ENCODE data around the gene ZMYND15. TPM values are rescaled to one million over a fixed set of nuclear protein-coding genes. Genes with fewer than 3 reads are reported as not detected.

ZMYND15 gene
- polyA plus RNA-seq, 3 donors from 2014 or later, result not detected

DNA sequence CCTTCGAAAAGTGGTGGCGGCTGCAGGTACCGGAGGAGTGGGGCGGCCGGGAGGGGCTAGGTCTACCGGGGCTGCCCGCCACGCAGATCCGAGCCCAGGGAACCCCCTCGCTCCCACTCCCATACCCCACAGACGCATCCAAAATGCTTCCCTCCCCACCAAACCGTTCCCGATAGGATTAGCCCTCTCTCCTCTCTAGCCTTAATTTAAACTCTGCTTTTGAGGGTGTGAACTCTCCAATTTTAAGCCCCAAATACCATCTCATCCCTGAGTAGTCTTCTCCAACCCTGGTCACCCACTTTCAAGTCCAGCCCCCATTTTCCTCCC is 355 bp downstream of the ZMYND15 start:
- DNase-seq, result no peak
- Mint-ChIP-seq H3K27ac (peak overlapping the region in 3 of 6 donors; percentile 53 to 73 (median 69)), H3K4me1 (peaks cover 16 to 17% of the 10 kb centered on the region in 2 donors), H3K36me3 (no peaks in the 10 kb centered on the region), H3K4me3 (peak overlapping the region; percentile 85 to 89 (median 86)), H3K9me3 (no peaks in the 10 kb centered on the region), H3K27me3 (ENCODE audit: low read depth in 3 of 3) (peaks cover 14 to 18% (median 16%) of the 10 kb centered on the region in 3 donors)

DNA sequence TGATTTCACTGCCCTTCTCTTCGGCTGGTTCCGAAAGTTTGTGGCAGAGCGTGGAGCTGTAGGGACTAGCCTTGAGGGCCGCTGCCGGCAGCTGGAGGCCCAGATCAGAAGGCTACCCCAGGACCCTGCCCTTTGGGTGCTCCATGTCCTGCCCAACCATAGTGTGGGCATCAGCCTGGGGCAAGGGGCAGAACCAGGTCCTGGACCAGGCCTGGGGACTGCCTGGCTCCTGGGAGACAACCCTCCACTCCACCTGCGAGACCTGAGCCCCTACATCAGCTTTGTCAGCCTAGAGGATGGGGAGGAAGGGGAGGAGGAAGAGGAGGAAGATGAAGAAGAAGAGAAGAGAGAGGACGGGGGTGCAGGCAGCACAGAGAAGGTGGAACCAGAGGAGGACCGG is 951 bp downstream of the ZMYND15 start:
- no peaks in the 10 kb centered on the region for H3K9me3 Mint-ChIP-seq
- H3K4me3 Mint-ChIP-seq, result peak overlapping the region; percentile 85 to 89 (median 86)
- H3K4me1 Mint-ChIP-seq, result peaks cover 16 to 17% of the 10 kb centered on the region in 2 donors
- no peak for DNase-seq
- peak overlapping the region in 2 of 6 donors; percentile 53 to 69 for H3K27ac Mint-ChIP-seq
- H3K27me3 Mint-ChIP-seq (ENCODE audit: low read depth in 3 of 3), result peaks cover 15 to 18% (median 16%) of the 10 kb centered on the region in 3 donors
- H3K36me3 Mint-ChIP-seq, result no peaks in the 10 kb centered on the region

DNA sequence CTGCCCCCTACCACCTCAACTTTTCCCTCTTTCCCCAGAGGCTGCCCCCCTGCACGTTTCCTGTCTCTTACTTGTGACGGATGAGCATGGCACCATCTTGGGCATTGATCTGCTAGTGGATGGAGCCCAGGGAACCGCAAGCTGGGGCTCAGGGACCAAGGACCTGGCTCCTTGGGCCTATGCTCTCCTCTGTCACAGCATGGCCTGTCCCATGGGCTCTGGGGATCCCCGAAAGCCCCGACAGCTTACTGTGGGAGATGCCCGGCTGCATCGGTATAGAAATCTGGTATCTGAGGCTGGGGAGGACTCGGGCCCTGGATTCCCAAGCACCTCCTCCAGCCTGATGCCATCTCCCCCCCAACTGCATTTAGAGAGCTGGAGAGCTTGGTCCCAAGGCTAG is 1.9 kb downstream of the ZMYND15 start:
- no peak overlapping the region for H3K27ac Mint-ChIP-seq
- no peaks in the 10 kb centered on the region for H3K9me3 Mint-ChIP-seq
- H3K27me3 Mint-ChIP-seq (ENCODE audit: low read depth in 3 of 3), result peaks cover 15 to 19% (median 16%) of the 10 kb centered on the region in 3 donors
- peaks cover 16 to 17% of the 10 kb centered on the region in 2 donors for H3K4me1 Mint-ChIP-seq
- no peak for DNase-seq
- H3K36me3 Mint-ChIP-seq, result no peaks in the 10 kb centered on the region
- H3K4me3 Mint-ChIP-seq, result peak overlapping the region; percentile 44 to 61 (median 54)

DNA sequence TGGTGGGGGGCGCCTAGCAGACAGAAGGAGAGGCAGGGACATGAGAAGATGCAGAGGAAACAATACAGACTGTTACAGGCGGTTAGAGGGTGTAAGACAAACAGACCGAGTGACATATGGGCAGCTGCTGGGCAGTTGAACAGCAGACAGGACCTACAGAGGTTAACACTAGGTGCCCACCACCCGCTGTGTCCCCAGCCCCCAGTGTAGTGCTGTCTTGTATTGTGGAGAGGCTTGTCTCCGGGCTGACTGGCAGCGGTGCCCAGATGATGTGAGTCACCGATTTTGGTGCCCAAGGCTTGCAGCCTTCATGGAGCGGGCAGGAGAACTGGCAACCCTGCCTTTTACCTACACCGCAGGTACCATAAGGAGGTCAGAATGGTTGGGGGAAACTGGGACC is 2.5 kb downstream of the ZMYND15 start:
- Mint-ChIP-seq H3K27me3 (ENCODE audit: low read depth in 3 of 3) (peaks cover 13 to 21% (median 18%) of the 10 kb centered on the region in 3 donors), H3K9me3 (no peaks in the 10 kb centered on the region), H3K27ac (no peak overlapping the region), H3K4me1 (peaks cover 16 to 17% of the 10 kb centered on the region in 2 donors), H3K4me3 (no peak overlapping the region), H3K36me3 (no peaks in the 10 kb centered on the region)
- DNase-seq, result no peak

DNA sequence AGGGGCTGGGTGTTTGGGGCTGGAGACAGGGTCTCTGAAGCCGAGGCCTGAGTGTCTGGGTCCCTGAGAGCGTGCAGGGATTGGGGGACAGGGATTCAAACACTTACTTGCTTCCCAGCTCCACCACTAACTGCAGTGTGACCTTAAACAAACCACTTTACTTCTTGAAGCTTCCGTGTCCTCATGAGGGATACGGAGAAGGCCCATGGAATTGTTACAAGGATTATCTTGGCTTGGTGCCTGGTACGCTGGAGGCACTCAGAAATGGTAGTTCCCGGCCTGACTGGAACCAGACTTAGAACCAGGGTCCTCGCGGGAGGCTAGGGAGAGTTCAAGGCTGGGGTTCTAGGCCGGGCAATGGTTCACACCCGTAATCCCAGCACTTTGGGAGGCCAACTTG is 3.0 kb downstream of the ZMYND15 start:
- DNase-seq, result no peak
- Mint-ChIP-seq H3K4me3 (no peak overlapping the region), H3K27ac (no peak overlapping the region), H3K36me3 (no peaks in the 10 kb centered on the region), H3K9me3 (no peaks in the 10 kb centered on the region), H3K4me1 (peaks cover 16 to 18% of the 10 kb centered on the region in 2 donors), H3K27me3 (ENCODE audit: low read depth in 3 of 3) (peaks cover 12 to 23% (median 18%) of the 10 kb centered on the region in 3 donors)

DNA sequence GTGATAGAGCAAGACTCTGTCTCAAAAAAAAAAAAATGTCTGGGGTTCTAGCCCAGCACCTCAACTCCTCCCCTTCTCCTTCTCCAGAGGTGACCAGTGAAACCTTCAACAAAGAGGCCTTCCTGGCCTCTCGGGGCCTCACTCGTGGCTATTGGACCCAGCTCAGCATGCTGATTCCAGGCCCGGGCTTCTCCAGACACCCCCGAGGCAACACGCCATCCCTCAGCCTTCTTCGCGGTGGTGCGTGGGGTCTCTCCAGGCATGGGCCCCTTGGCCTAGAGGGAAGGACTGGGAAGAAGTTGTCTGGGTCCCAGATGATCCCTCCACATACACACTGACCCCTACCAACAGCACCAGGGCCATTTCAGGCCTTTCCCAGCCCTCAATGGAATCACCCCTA is 3.6 kb downstream of the ZMYND15 start:
- DNase-seq, result no peak
- H3K9me3 Mint-ChIP-seq, result no peaks in the 10 kb centered on the region
- H3K27me3 Mint-ChIP-seq (ENCODE audit: low read depth in 3 of 3), result peaks cover 12 to 20% (median 18%) of the 10 kb centered on the region in 3 donors
- no peak overlapping the region for H3K4me3 Mint-ChIP-seq
- peaks cover 18 to 22% of the 10 kb centered on the region in 2 donors for H3K4me1 Mint-ChIP-seq
- no peak overlapping the region for H3K27ac Mint-ChIP-seq
- H3K36me3 Mint-ChIP-seq, result no peaks in the 10 kb centered on the region

DNA sequence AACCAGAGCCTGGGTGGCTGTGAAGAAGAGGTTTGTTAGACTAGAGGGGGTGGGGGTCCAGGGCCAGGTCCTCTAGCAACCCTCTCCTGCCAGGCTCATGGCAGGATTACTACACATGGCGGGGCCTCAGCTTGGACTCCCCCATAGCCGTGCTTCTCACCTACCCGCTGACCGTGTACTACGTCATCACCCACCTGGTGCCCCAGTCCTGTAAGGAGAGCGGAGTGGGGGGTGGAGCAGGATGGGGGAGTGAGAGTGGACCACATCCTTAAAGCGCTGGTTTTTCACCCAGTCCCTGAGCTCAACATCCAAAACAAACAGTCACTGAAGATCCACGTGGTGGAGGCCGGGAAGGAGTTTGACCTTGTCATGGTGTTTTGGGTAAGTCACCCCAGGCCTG is 4.3 kb downstream of the ZMYND15 start:
- no peaks in the 10 kb centered on the region for H3K9me3 Mint-ChIP-seq

DNA sequence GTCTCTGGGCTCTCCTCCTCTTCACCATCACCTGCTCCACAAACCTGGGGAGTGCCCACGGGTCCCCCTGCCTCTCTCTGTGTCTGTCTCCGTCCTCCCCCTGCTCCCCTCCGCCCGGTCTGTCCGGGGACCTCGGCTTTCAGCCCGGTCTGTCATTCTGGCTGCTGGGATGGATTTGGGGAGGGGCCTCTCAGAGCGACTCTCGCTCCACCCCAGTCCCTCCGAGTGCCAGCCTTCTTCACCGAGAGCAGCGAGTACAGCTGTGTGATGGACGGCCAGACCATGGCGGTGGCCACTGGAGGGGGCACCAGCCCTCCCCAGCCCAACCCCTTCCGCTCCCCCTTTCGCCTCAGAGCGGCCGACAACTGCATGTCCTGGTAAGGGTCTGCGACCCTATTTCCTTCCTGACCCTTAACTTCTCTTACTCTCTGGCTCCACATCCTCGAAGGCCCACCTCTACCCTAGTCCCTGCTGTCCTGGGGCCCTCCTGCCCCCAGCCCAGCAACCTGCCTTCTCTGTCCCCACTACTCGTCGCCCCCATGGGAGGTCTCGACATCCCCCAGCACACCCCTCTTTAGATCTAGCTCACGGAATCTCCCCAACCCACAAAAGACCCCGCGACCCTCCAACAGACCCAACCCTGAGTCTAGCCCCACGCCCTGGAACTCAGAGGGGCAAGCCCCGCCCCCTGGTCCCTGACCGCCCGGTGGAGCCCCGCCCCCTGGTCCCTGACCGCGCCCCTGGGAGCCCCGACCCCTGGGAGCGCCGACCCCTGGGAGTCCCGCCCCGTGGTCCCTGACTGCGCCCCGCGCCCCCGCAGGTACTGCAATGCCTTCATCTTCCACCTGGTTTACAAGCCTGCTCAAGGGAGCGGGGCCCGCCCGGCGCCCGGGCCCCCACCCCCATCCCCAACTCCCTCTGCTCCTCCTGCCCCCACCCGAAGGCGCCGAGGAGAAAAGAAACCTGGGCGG is 5.7 kb downstream of the ZMYND15 start:
- H3K36me3 Mint-ChIP-seq, result no peaks in the 10 kb centered on the region
- H3K27ac Mint-ChIP-seq, result no peak overlapping the region
- peaks cover 6 to 14% of the 10 kb centered on the region in 2 donors for H3K4me1 Mint-ChIP-seq
- H3K9me3 Mint-ChIP-seq, result no peaks in the 10 kb centered on the region
- H3K4me3 Mint-ChIP-seq, result peak overlapping the region in 1 of 5 donors; percentile 33
- no peak for DNase-seq
- peaks cover 10 to 20% (median 16%) of the 10 kb centered on the region in 3 donors for H3K27me3 Mint-ChIP-seq (ENCODE audit: low read depth in 3 of 3)

More for the DNA sequence above, 4.3 kb downstream of the ZMYND15 start:
- peaks cover 8 to 19% (median 18%) of the 10 kb centered on the region in 3 donors for H3K27me3 Mint-ChIP-seq (ENCODE audit: low read depth in 3 of 3)
- H3K36me3 Mint-ChIP-seq, result no peaks in the 10 kb centered on the region
- H3K27ac Mint-ChIP-seq, result no peak overlapping the region
- H3K4me3 Mint-ChIP-seq, result no peak overlapping the region
- peaks cover 12 to 20% of the 10 kb centered on the region in 2 donors for H3K4me1 Mint-ChIP-seq
- DNase-seq, result no peak

DNA sequence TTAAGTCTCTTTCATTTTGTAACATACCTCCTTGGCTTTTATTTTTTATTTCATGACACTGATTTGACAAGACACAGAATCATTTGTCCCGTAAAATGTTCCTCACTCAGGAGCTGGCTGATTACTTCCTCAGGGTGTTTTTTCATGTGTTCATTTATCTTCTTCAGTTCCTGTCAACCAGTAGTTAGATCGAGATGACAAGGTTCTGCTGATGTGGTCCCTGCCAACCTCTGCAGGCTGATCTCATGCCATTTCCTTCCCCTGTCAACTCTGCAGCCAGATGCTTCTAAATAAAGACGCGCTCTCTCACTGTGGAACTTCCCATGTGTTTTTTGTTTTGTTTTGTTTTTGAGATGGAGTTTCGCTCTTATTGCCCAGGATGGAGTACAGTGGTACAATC is 8.2 kb downstream of the ZMYND15 start:
- Mint-ChIP-seq H3K36me3 (no peaks in the 10 kb centered on the region), H3K27me3 (ENCODE audit: low read depth in 3 of 3) (peaks cover 3 to 19% (median 15%) of the 10 kb centered on the region in 3 donors), H3K9me3 (no peaks in the 10 kb centered on the region), H3K27ac (peak overlapping the region in 2 of 6 donors; percentile 25 to 33), H3K4me1 (peaks cover 5 to 12% of the 10 kb centered on the region in 2 donors), H3K4me3 (peak overlapping the region in 3 of 5 donors; percentile 19 to 55 (median 25))
- DNase-seq, result no peak

DNA sequence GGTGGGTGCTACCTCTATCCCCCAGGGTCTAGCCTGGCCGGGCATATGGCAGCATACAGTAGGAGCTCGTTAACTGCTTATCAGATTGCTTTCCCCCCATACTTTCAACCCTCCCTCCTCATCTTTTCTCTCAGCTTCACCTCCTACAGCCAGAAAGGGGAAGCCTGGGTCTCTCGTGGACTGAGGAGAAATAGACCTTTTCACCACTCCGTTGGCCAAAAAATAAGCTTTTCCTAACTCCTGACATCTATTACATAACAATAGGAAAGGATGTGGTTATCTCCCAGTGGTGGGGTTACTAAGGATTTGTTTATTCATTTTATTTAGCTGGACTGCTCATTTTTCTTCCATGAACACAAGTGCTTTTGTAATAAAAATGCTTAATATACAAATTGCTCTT is 9.1 kb downstream of the ZMYND15 start:
- peaks cover 5 to 12% of the 10 kb centered on the region in 2 donors for H3K4me1 Mint-ChIP-seq
- peaks cover 3 to 19% (median 18%) of the 10 kb centered on the region in 3 donors for H3K27me3 Mint-ChIP-seq (ENCODE audit: low read depth in 3 of 3)
- H3K27ac Mint-ChIP-seq, result no peak overlapping the region
- no peaks in the 10 kb centered on the region for H3K9me3 Mint-ChIP-seq
- H3K36me3 Mint-ChIP-seq, result no peaks in the 10 kb centered on the region
- H3K4me3 Mint-ChIP-seq, result peak overlapping the region in 1 of 5 donors; percentile 12
- no peak for DNase-seq

DNA sequence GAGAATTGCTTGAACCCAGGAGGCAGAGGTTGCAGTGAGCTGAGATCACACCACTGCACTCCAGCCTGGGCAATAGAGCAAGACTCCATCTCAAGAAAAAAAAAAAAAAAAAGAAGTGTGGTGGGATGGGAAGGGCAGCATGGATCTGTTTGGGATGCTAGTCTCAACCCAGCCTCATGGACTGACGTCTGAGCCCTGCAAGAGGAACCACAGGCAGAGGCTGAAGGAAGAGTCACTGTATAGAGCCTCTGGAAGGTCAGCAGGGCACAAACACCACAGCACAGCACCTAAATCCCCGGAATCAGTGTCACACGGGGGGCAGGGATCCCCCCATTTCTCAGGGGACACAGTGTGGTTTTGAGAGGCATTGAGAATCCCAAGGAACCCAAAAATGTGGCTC is 11.0 kb downstream of the ZMYND15 start:
- DNase-seq, result no peak
- H3K36me3 Mint-ChIP-seq, result no peaks in the 10 kb centered on the region
- peaks cover 5 to 12% of the 10 kb centered on the region in 2 donors for H3K4me1 Mint-ChIP-seq
- peaks cover 10 to 24% (median 19%) of the 10 kb centered on the region in 3 donors for H3K27me3 Mint-ChIP-seq (ENCODE audit: low read depth in 3 of 3)
- H3K9me3 Mint-ChIP-seq, result no peaks in the 10 kb centered on the region
- no peak overlapping the region for H3K4me3 Mint-ChIP-seq
- no peak overlapping the region for H3K27ac Mint-ChIP-seq

DNA sequence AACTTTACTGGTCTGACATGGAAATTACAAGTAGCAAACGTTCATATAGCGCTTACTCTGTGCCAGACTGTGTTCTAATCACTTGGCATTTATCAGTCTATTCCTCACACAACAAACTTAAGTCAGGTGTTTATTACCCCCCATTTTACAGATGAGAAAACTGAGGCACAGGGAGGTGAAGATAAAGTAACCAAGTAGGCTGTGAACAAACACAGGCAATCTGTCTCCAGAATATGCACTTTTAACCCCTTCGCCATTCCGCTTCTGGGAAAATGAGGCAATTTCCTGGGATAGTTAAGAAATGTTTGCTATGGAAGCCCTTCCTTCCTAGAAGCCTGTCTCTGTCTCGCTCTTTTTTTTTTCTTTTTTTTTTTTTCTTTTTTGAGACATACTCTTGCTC is 12.3 kb downstream of the ZMYND15 start:
- no peaks in the 10 kb centered on the region for H3K9me3 Mint-ChIP-seq

DNA sequence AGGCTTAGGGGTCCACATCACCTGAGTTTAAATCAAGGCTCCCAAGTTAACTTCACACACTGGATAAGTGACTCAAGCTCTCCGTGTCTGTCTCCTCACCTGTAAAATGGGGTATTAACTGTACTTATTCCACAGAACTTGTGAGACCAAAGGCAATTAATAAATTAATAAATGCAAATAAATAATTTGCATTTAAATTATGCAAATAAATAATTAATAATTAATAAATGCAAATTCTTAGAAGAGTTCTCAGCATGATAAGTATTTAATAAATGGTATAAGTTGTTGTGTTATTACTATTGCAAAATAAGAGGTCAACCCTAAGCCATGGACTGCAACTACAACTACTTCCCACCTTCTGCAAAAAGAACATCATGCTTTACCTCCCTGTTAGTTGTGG is 13.8 kb downstream of the ZMYND15 start:
- no peak overlapping the region for H3K27ac Mint-ChIP-seq
- peaks cover 0 to 2% of the 10 kb centered on the region in 2 donors for H3K4me1 Mint-ChIP-seq
- H3K27me3 Mint-ChIP-seq (ENCODE audit: low read depth in 3 of 3), result peaks cover 10 to 21% (median 13%) of the 10 kb centered on the region in 3 donors
- H3K9me3 Mint-ChIP-seq, result no peaks in the 10 kb centered on the region
- DNase-seq, result no peak
- H3K4me3 Mint-ChIP-seq, result no peak overlapping the region
- H3K36me3 Mint-ChIP-seq, result no peaks in the 10 kb centered on the region

More for the DNA sequence above, 12.3 kb downstream of the ZMYND15 start:
- Mint-ChIP-seq H3K4me3 (no peak overlapping the region), H3K4me1 (peaks cover 5 to 12% of the 10 kb centered on the region in 2 donors), H3K36me3 (no peaks in the 10 kb centered on the region), H3K27me3 (ENCODE audit: low read depth in 3 of 3) (peaks cover 10 to 17% (median 13%) of the 10 kb centered on the region in 3 donors), H3K27ac (no peak overlapping the region)
- DNase-seq, result no peak

DNA sequence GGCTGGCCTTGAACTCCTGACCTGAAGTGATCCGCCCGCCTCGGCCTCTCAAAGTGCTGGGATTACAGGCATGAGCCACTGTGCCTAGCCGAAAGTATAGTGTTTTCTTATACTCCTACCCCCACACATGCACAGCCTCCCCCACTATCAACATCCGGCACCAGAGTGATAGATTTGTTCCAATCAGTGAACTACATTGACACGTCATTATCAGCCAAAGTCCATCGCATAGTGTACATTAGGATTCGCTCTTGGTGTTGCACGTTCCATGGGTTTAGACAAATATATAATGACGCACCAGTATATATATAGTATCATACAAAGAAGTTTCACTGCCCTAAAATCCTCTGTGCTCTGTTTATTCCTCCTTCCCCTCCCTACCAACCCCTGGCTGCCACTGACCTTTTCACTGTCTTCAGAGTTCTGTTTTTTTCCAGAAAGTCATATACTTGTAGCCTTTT is 20.2 kb downstream of the ZMYND15 start:
- peak overlapping the region in 1 of 6 donors; percentile 25 for H3K27ac Mint-ChIP-seq
- H3K27me3 Mint-ChIP-seq (ENCODE audit: low read depth in 3 of 3), result peaks cover 0 to 11% (median 6%) of the 10 kb centered on the region in 3 donors
- no peaks in the 10 kb centered on the region for H3K36me3 Mint-ChIP-seq
- no peak overlapping the region for H3K4me3 Mint-ChIP-seq
- H3K9me3 Mint-ChIP-seq, result no peaks in the 10 kb centered on the region
- DNase-seq, result no peak
- H3K4me1 Mint-ChIP-seq, result no peaks in the 10 kb centered on the region

Measured in immature natural killer cell (primary cell).